ENCODE results near the gene CTDSPL.

CTDSPL gene

DNA sequence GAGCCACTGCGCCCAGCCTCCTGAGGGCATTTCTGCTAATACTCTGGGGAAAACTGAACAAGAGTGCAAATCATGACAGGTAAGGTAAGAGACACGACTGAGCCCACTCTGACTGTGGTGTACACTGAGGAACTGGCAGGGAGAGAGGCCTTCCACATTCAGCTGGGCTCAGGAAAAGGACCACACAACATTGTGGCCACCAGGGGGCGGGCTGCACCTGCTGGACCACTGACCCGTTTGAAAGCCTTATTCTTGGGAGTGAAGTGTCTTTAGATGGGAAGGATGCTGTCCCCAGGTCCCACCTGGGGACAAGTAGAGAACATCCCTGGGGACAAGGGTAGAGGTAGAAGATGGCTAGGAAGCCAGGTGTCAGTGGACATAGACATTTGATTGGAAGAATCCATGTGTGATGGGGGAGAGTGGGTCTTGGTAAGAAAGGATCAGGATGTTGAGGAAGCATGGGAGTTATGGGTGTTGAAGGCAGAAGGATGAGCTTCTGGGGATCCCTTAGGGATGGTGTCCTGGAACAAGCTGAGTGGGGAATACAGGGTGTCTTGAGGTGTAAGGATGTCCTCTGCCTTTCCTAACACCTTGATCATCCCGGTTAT lies 6.2 kb upstream of the CTDSPL start:
- peak; percentile 71 to 78 for DNase-seq

DNA sequence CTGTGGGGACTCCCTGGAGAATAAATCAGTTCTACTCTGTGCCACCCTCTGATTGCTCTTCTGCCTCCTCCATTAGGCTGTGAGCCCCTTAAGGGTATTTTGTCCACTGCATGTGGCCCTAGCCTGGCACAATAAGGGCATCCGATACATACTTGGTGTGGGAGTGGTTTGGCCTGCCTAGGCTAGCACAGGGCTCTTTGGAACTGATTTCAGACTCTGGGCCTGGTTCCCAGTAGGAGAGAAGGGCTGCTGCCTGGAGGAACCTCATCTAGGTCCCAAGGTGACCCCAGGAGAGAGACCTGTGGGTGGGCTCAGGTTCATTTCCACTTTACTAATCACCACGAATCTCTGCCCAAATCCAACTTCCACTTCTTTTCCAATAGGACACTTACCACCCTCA lies 5.3 kb upstream of the CTDSPL start:
- DNase-seq, result no peak

DNA sequence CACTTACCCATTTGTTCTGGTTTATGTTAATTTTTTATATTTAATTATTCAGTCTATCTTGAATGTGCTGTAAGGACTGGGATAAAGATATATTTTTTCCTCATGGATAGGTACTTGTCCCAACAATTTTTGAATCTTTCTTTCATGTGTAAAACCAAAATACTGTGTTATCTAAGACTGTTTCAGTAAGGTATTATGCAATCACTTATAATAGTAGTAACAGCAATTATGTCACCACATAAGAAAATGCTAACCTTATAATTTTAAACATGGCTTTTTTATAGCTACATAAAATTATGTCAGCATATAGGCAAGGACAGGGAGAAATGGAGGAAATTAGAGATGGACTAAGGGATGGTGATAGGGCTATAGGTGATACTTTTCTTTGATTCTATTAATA lies 2.9 kb upstream of the CTDSPL start:
- no peak for DNase-seq

DNA sequence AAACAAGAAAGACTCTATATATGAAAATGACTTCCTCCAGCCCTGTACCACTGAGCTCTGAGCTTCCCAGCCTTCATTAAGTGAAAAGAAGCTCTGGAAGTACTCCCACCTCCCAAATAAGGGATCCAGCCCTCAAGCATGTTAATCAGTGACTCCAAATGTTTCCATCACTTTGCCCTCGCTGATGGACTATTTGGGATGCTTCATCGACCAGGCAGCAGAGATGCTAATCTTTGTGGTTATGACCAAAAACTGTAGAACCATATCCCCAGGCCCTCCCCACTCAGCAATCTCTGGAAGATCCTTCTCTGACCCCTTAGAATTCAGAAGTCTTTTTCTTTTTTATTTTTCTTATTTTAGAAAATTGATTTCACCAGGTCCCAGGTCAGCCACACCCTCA lies 2.3 kb upstream of the CTDSPL start:
- no peak for DNase-seq

DNA sequence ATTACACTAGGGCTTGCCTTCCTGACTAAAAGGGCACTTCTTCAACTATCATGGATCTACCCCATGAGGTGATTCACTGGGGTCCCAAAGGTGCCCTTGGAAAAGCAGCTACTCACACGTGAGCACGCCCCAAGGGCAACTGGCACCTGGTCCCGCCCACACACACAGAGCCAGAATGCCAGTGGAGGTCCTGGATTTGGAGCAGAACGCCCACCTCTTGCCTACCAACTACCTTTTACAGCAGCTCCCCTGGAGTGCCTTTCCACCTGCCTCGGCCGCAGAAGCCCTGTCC lies 1.8 kb upstream of the CTDSPL start:
- no peak for DNase-seq

DNA sequence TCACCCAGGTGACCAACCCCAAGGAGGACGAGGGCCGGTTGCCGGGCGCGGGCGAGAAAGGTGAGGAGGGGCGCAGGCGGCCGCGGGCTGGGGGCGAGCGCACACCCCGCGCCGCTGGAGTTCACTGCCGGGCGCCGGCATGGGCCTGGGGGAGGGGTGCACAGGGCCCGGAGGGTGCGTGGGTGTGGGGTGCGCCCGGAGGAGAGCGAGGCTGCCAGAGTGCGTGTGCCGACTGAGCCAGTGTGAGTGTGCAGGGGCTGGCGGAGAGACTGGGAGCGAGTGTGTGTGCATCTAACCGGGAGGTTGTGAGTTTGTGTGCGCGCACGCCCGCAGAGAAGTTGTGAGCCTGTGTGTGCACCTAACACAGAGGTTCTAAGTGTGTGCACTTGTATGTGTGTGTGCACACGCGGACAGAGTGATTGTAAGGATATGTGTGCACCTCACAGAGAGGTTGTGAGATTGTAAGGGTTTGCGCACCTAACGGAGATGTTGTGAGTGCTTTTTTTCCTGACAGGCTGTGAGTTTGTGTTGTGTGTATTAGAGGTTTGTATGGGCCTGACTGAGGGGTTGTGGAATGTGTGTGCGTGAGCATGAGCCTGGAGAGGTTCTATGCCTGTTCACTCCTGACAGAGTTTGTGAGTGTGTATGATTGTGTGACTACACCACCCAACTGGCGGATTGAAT lies 681 bp downstream of the CTDSPL start:
- DNase-seq, result peak; percentile 62 to 64

DNA sequence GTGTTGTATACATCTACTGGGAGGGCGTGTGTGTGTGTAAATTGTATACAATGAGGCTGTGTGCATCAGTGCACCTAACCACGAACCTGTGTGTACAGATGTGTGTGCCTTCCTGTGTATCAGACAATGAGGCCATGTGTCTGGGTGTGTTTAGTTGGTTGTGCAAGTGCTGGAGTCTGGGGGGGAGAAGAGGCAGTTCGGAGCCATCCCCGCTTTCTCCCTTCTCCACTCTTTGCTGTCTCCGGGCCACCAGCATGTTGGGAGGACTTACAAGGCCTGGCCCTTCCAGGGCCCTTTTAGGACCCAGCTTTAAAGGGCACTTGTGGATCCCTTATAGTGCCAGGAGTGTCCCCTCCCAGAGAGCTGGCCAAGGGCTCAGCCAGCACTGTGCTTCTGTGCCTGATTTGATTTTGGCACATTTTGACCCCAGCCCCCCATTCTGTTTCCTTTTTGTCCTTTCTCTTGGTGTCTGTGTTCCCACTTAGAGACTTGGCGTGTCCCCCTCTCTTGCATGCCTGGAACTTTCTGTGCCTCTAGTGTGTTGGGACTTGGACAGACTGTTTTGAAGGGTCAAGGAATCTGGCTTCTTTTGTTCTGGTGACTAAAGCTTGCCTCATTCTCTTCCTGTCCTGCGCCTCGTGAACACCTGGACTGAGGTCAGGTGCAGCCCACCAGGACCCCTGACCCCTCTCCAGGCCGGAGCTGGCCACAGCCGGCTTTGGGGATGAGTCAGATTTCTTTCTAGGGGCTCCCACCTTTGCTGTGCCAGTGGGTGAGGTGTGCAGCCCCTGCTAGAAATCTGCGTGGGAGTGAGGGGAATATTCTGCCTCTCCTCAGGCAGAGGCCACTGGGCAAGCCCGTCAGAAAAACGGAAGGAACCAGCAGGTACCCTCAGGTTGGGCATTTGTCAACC lies 1.5 kb downstream of the CTDSPL start:
- DNase-seq, result no peak

DNA sequence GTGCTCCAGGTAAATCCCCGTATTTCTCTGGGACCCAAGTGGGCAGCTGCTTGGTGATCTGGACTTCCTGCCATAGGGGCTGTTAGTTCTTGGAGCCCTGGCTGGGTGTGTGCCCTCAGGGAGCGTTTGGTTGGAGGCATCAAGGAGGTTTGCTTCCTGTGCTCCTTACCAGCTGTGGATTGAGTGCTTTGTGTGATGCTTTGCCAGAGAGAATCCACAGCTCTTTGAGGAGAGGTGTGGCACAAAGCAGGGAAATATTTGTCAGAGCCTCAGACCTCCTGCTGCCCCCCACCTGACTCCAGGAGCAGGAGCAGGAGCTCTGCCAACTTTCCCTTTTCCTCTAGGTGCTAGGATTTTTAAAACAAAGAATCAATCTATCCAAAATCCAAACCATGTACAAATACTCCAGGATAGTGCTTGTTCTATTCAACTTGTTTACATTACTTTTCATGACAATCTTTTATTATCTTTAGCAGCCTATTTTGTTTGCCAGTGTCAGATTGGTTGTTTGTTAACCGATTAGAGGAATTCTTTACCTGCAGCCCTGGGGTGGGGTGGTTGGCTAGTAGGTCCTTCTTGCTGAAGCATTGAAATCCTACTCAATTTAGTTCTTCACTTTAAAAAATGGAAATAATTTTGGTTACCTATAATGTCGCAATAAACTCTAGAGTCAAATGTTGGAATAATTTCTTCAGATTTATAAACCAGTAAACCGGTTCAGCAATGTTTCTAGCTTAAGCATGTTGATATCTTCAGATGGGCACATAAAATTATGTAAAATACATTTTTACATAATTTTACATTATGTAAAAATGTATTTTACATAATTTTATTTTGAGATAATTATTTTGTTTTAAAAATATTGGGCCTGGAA lies 2.5 kb downstream of the CTDSPL start:
- DNase-seq, result no peak

DNA sequence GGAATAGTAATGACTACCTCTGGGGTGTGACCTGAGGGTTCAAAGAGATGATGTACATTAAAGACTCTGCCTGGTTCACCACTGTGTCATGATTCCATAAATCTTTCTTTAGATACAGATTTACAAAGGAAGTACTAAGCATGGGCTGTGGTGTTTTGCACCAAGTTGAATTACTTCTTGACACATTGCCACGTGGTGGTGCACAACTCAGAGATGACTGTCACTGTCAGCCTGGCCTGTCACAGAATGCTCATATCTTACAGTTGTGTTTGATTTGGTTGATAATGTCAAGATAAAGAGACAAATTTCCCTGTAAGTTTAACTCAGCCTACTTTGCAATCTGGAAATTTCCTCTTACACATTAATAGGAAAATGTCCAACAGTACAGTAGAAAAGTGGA lies 3.2 kb downstream of the CTDSPL start:
- no peak for DNase-seq

DNA sequence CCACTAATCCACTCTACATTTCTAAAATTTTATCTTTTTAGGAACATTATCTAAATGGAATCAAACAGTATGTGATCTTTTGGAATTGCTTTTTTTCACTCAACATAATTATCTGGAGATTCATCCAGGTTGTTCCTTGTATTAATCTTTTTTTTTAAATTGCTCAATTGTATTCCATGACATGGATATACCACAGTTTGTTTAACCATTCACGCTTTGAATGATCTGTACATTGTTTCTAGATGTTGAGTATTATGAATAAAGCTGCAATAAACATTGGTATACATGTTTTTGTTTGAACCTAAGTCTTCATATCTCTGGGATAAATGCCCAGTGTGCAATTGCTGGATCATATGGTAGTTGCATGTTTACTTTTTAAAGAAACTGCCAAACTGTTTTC lies 5.5 kb downstream of the CTDSPL start:
- DNase-seq, result no peak

DNA sequence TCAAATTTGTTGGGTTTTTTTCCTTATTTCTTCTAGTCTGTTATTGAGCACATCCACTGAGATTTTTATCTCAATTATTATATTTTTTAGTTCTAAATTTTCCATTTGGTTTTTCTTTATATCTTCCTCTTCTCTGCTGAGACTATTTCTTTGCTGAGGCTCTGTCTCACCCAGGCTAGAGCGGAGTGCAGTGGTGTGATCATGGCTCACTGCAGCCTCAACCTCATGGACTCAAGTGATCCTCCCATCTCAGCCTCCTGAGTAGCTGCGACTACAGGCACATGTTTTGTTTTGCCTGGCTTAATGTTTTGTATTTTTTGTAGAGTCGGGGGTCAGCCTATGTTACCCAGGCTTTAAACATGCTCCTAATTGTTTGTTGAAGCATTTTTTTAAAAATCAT lies 10.2 kb downstream of the CTDSPL start:
- no peak for DNase-seq

DNA sequence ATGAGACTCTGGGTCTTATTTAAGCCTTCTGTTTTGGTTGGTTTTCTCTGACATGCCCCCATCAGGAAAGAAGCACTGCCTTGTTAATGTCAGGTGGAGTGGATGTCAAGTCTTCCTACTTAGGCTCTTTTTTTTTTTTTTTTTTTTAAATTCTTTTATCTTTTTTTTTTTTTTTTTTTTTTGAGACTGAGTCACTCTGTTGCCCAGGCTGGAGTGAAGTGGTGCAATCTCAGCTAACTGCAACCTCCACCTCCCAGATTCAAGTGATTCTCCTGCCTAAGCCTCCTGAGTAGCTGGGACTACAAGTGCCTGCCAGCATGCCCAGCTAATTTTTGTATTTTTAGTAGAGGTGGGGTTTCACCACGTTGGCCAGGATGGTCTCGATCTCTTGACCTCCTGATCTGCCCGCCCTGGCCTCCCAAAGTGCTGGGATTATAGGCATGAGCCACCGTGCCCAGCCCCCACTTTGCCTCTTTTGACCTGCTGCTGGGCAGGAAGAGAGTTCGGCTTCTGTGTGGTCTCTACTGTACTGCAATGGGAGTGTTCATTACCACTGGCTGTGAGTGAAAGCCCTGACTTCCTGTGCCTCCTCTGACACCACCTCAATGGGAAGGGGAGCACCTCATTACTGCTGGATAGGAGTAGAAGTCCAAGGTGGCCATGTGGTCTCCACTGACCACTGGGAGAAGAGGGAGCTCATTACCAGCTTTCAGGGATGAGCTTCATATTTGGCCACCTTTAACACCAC lies 10.9 kb downstream of the CTDSPL start:
- DNase-seq, result no peak

DNA sequence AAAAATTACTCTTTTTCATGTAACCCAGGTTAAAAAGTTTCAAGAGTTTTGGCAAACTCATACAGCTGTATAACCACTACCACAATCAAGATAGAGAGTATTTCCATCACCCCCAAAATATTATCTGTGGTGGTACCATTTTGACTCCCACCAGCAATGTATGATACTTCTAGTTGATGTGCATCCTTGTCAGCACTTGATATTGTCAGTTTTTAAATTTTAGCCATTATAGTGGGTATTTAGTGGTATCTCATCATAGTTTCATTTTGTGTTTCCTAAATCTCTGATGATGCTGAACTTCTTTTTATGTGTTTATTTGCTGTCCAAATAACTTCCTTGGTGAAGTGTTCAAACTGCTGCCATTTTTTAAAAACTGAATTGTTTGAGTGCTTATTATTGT lies 14.6 kb downstream of the CTDSPL start:
- DNase-seq, result no peak

DNA sequence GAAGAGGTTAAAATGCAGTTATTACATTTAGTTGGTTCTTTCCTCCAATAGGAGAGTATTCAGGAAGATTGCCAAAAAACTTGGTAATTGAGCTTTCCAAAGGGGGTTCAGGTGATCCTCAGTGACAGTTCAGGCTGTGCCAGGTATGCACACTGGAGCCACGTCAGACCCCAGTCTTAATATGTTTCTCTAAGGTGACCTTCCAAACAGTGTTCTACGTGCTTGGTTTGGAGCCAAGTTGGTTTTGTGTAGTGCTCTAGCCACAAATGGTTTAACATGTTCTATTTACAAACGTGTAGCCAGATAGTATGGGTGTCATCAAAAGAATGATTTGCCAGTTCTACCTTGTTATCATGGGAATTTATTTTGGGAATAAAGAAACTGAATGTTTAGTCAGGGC lies 21.0 kb downstream of the CTDSPL start:
- no peak for DNase-seq

DNA sequence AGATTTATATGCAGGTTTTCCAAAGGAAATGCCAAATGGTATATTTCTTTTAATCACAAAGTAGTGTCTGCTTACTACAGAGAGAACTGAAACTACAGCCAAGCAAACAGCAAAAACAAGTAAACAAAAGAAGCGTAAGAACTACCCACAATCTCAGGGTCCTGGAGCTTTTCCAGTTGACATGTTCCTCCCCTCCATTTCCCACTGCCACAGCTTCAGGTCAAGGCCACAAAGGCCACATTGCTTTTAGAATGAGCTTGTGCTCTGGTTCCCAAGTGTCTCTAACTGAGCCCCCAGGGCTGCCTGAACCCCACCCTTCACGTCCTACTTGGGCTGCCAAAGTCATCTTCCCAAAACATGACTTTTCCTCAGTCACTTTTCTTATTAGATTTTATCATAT lies 24.1 kb downstream of the CTDSPL start:
- no peak for DNase-seq

DNA sequence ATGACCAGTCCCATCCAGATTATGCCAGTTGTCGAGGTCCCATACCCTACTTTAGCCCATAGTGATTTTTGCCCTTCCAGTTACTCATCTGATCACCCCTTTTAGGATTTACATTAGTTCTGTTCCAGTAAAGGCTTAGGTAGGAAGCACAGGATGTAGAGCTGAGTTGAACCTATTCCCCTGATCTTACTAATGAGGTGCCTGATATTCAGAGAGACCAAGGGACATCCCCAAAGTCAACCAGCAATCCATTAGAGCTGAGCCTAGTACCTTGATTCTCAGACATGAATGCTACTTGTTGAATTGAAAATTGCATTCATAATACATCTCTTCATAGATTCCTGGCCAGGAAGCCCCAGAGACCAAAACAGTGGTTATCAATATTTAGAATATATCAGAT lies 24.7 kb downstream of the CTDSPL start:
- DNase-seq, result no peak

DNA sequence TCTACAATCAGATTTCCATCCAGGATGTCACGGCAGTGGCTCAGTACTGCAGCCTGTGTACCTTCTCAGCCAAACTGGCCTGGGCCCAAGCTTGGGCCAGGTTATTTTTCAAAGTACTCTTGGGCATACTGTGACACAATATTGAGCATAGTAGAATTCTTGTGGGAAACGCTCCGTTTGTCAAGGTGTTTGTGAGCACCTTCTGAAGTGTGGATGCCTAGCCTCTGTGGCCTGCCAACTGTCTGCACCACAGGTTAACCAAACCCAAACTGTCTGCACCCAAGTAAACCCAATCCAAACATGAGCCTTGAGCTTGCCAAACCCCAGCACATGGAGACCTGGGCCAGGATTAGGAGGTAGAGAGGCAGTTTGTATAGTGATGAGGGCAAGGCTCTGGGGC lies 25.4 kb downstream of the CTDSPL start:
- DNase-seq, result no peak

DNA sequence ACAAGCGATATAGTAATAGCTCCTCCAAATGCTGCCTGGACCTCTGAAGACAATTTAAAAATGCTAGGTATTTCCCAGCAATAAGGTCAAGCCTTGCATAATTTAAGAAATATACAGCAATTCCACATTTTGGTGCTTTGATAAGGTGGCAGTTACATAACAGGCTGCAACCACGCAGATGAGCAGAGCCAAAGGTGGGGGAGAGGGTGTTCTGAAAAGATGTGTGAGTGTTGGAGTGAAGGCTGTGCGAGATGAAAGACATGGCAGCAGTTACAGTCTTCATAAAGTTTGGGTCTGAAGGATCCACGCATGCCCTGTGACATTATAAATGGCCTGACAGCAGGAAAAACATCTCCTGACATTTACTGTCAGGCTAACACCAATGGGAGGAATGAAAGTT lies 26.1 kb downstream of the CTDSPL start:
- no peak for DNase-seq

DNA sequence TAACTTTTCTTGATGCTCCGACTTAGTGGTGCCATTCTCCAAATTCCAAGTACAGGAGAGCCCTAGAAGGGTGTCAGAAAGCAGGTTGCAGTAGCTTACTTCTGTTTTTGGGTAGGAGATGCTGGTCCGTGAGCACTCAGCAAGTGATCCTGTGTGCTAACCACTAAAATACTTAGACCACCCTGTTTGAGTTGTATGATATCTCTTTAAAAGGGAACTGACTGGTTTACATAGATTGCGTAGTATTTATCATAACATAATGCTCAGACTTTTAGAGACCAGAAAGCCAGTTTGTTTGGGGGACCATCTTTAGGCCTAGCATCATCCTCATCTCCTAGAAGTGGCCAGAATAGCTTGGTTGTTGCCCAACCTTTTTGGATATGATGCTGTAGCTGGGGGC lies 26.7 kb downstream of the CTDSPL start:
- DNase-seq, result no peak

DNA sequence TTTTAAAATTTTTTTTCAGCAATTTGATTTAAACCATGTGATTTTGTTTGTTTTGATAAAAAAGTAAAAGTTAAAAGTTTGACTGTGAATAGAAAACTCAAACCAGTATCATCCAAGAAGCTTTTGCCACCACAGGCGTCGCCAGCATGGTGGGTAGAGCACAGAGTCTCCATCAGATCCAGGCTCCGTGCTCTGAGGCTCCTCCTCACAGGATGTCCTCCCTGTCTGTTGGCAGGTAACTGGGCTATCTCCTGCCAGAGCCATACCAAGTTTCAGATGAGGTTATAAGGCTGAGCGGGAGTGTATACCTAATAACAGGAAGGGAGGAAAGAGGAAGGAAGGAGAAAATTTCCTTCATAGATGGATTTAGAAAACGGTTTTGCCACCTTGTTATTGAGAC lies 28.8 kb downstream of the CTDSPL start:
- no peak for DNase-seq

DNA sequence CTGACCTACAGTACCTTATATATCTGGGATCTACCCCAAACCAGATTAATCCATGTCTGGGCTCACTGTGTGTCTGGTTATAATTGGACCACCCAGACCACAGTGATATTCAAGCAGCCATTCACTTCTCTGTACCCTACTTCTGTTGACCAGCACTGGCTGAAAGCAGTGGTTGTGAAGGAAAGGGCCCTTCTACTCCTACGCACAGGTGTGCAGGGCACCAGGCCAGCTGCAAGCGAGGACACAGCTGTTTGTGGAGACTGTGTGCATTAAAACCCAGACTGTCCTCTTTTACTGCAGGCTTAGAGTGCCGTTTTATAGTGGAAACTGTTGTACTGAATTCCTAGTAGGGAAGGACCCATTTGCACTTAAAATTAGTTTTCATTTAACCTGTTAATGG lies 29.5 kb downstream of the CTDSPL start:
- DNase-seq, result no peak

DNA sequence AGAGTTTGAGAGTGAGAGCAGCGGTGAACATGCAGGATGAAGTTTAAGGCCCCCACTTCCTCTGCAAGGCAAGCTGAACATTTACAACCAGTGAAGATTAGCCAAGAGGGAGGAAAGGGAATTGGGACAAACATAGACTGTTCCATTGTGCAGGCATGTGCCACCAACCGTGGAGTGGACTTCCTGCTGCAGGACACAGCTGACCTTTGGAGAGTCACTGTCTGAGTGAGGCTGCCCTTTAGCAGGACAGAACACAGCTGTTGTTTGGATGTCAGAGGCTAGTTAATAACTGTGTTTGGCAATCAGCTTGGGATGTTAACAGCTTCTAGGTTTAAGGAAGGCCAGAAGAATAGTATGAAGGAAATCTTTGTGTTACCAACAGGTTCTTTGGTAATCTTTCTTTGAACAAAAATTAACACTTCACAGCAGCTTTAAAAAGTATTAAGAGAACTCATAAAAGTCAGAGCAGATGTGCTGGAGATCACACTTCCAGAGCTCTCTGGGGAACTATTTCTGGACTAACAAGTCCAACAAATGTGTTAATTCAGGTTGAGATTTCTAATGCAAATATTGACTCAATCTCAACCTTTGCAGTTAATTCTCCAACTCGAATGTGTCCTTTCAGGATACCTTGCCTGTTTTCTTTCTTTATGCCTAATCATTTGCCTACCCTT lies 31.4 kb downstream of the CTDSPL start:
- no peak for DNase-seq
